SU-DHL-6 (cell line): ENCODE data around the gene HNF4A.

Experiments used
- EZH2phosphoT487 ChIP-seq: fragments of 200-600 bp; sonication (generic), shearing (Covaris generic); conservative IDR thresholded peaks from 2 replicates; pipeline ENCODE4 v1.6.1; 2018; ENCODE audit warnings: mild to moderate bottlenecking, antibody characterized with exemption, low read length, moderate library complexity, mixed read lengths
- TF ChIP-seq, protein P1 (sequence below): fragments of 200-600 bp; sonication (generic); IDR thresholded peaks from one replicate; pipeline ENCODE4 v1.5.1; 2017; ENCODE audit warnings: antibody characterized with exemption, mild to moderate bottlenecking, low read length, moderate library complexity; ENCODE audit not compliant: insufficient read depth, poor library complexity, severe bottlenecking

DNA sequence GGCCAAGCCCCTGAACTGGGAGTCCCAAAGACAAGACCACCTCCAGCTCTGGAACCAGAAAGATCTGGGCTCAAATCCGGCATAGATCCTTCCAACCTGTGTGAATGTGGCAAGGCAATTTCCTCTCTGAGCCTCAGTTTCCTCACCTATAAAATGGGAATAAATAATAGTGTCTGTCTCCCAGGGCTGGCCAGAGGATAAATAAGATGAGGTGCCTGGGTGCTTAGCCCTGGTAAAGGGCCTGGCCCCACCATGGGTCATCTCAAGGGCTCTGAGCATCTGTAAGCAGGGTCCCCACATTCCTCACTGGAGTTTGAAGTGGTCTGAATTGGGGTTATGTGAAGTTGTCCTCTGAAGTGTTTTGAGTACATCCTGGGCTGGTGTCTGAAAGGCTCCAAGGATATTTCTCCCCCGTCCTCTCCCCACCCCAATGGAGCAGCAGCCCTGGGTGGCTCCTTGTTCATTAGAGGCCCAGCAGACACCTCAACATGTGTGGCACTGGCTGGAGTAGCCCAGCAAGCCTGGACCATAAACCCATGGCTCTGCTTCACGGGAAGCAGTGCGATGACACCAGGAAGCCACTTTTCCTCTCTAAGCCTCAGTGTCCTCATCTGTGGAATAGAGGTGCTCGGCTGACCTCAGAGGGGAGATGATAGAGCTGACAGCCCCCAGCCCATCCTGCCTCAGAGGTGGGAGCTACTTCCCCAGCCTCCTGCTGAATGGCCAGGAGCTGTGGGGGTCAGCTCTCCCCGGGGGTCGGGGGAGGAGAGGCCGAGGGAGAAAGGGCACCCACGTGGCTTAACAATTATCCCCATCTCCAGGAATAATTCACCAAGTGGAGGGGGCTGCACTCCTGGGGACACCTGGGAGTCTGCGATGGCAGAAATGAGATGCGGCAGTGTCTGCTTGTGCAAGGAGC is 48.0 kb downstream of the HNF4A start:
- TF ChIP-seq, protein P1, sequence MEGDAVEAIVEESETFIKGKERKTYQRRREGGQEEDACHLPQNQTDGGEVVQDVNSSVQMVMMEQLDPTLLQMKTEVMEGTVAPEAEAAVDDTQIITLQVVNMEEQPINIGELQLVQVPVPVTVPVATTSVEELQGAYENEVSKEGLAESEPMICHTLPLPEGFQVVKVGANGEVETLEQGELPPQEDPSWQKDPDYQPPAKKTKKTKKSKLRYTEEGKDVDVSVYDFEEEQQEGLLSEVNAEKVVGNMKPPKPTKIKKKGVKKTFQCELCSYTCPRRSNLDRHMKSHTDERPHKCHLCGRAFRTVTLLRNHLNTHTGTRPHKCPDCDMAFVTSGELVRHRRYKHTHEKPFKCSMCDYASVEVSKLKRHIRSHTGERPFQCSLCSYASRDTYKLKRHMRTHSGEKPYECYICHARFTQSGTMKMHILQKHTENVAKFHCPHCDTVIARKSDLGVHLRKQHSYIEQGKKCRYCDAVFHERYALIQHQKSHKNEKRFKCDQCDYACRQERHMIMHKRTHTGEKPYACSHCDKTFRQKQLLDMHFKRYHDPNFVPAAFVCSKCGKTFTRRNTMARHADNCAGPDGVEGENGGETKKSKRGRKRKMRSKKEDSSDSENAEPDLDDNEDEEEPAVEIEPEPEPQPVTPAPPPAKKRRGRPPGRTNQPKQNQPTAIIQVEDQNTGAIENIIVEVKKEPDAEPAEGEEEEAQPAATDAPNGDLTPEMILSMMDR = no peak
- TF ChIP-seq EZH2phosphoT487 = no peak
